Occipital lobe (tissue), 2 donors: ENCODE results near the gene OPN3. TPM values are rescaled to one million over a fixed set of nuclear protein-coding genes. Genes with fewer than 3 reads are reported as not detected.

ENCODE experiments used
- DNase-seq: peaks from one replicate; lab custom pipeline; 2025; lab: John Stamatoyannopoulos, UW
- total RNA-seq: library from RNA; depleted of rRNA; stranded (reverse); fragments of >200 nt; gene quantifications from one replicate; pipeline ENCODE4 v1.2.3, GENCODE V29; 2014

Gene OPN3
- total RNA-seq, 1 donor from 2014 or later: 9.5 TPM

DNA sequence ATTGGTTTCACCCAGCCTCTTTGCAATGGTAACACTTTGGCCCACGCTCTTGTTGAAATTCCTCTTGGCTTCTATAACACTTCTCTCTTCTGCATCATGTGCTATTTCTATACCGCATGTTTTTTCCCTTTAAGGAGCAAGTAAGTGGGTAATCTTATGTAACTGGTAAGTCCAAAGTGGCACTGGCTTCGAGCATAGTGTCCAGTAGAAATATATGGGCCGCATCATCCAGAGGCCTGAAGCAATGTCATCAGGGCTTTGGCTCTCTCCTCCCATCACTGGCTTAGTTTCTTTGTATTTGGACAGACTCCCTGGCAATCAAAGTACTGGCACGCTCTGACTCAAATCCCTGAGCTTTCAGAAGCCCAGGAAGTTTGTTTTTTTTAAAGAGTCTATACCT lies 17.5 kb downstream of the OPN3 start:
- no peak for DNase-seq

DNA sequence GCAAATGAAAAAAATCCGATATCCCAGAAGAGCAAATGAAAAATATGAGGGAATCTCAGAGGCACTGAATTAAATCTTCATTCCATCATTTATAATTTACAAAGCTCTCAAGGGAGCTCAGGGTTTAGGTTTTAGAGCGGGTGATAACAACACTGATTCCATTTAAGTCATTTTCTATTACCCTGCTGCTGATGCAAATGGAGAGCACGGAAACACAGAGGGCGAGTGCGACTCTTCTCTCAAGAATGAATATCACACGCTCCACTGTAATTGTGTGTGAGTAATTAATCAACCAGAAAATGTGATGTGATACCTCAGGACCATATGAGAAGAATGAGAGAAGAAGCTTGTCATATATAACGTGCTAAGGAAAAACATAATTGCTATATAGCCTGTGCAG lies 22.7 kb downstream of the OPN3 start:
- no peak for DNase-seq

GRCh38 chr1:241615043-241615974 lies 24.9 kb downstream of the OPN3 start:
- no peak for DNase-seq

GRCh38 chr1:241614572-241614971 lies 25.6 kb downstream of the OPN3 start:
- DNase-seq: no peak

DNA sequence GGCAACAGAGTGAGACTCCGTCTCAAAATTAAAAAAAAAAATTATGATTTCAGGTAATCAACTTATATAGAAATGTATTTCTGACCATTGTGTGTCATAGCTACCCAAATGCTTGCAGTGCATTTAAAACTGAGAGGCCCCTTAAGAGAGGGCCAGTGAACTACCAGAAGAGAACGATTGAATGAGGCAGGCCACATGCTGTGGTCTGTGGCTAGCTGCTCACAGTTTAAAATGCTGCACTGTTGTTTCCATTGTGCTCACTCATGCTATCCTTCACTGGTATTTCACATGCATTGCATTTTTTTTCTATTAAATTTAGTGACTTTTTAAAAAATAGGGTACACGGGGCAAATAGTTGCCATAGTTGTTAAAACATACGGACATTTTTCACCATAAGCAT lies 26.0 kb downstream of the OPN3 start:
- no peak for DNase-seq

- no peak for DNase-seq
These were observed 27.4 kb downstream of the OPN3 start for GRCh38 chr1:241612533-241613477.

GRCh38 chr1:241611736-241612135 lies 28.4 kb downstream of the OPN3 start:
- DNase-seq: no peak

GRCh38 chr1:241611063-241611462 lies 29.1 kb downstream of the OPN3 start:
- no peak for DNase-seq

GRCh38 chr1:241610056-241610815 lies 29.9 kb downstream of the OPN3 start:
- DNase-seq: no peak

- DNase-seq: no peak
These were observed 31.7 kb downstream of the OPN3 start for GRCh38 chr1:241608379-241609033.

- no peak for DNase-seq
These were observed 32.7 kb downstream of the OPN3 start for GRCh38 chr1:241607497-241607896.

- no peak for DNase-seq
These were observed 33.6 kb downstream of the OPN3 start for GRCh38 chr1:241606544-241606943.

DNA sequence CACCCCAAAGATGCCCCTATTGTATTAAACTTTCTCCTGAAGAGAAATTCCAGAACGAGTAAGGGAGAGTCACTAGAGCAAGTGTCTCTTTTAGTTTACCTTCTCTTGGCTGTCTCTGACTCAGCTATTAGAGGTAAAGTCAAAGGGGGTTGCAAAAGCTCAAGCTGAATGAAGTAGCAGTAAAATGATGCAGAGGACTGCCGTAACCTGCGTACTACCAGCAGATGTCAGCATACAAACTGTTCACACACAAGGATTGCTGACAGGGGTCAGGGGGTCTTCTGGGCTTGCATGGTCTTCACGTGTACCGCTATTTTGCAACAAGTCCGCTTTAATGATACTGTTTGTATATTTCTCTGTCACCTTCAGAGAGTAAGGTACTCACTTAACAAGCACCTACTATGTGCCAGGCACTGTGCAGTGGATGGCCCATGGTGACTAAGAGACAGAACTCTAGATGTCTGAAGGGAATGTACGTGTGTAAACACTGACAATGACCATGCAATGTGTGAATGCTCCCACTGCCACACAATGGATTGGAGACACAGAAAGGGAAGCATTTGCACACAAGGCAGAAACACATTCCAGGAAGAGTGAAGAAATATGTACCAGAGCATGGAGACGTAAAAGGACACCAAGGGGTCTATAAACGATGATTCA lies 34.9 kb downstream of the OPN3 start:
- DNase-seq: no peak

DNA sequence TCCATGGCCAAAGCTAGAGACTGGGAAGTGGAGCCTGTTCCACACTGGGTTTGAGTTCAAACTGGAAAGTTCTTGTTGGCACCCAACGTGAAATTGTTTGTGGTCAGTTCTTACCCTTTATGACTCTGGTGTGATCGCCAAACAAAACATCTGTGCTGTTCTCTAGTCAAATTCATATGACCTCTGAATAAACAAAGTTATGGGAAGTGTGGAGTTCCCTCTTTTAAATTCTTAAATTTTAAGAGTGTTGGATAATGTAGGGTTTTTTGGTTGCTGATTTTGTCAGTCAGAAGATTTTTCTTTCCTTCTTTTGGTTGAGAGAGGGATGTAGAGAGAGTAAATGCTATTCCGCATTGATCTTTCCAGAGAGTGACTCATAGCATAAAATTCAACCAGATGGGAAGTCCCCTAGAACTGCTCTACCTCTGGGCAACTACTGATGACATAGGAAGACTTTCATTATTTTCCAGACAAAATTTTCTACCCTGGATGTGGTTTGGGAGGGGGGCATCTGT lies 36.4 kb downstream of the OPN3 start:
- DNase-seq: no peak

- DNase-seq: no peak
These were observed 39.7 kb downstream of the OPN3 start for GRCh38 chr1:241600496-241600901.

DNA sequence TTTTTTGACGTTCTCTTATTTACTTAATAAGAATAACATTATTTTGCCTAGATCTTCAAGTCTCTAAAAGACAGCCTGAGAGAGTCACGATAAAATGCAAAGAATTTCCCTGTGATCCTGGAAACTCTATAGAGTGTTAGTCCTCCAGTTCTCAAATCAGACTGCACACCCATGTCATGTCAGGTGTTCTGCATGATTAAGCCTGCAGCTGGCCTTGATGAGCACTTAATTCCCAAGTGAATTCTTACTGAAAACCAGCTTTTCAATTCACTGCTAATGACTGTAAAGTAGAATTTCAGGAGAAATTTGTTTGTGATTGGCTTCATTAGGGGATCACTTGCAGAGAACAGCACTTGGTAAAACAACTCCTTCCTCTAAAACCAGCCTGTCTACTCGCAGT lies 41.9 kb downstream of the OPN3 start:
- DNase-seq: no peak

DNA sequence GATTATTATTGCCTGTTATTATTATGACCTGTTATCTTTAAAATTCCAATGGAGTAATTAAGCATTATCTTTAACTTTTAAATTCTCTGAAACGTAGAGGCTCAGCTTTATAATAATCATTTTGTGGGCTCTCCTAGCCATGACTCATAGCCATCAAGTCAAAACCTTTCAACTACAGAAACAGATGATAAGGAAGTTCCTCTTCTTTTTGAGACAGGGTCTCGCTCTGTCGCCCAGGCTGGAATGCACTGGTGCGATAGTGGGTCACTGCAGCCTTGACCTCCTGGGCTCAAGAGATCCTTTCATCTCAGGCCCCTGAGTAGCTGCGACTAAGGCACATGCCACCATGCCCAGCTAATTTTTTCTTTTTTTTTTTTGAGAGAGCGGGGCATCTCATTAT lies 43.5 kb downstream of the OPN3 start:
- no peak for DNase-seq

- DNase-seq: no peak
These were observed 47.0 kb downstream of the OPN3 start for GRCh38 chr1:241593186-241593585.

DNA sequence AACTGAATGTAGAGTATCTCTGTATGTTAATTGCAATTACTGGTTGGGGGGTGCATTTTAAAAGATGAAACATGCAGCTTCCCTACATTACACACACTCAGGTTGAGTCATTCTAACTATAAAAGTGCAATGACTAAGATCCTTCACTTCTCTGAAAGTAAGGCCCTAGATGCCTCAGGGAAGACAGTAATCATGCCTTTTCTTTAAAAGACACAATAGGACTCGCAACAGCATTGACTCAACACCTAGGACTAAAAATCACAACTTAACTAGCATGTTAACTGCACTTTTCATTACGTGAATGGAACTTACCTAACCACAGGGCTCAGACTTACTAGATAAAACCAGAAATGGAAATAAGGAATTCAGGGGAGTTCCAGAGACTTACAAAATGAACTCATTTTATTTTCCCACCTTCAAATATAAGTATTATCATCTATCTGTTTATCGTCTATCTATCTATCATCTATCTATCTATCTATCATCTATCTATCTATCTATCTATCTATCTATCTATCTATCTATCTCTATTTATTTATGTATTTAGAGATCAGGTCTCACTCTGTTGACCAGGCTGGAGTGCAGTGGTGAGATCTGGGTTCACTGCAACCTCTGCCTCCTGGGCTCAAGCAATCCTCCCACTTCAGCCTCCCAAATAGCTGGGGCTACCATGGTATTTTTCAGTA lies 47.8 kb downstream of the OPN3 start:
- DNase-seq: no peak

- DNase-seq: no peak
These were observed 48.4 kb downstream of the OPN3 start for GRCh38 chr1:241591736-241592135.
